Measurements from ENCODE around the gene CTSC. TPM values are rescaled to one million over a fixed set of nuclear protein-coding genes. Genes with fewer than 3 reads are reported as not detected.

The CTSC gene
- total RNA-seq, 1 experiment from 2014 or later = 748 TPM

Other genes starting within 250 kb of the CTSC start
- gene RAB38, start 162.3 kb downstream of the CTSC start, total RNA-seq (2014; rRNA removed; shearing (Covaris generic)) = 6.6 and 6.9 TPM in 2 replicates

All from NCI-H460 (cell line).